OCI-LY7 (cell line): ENCODE data around the gene PIEZO1. TPM values are rescaled to one million over a fixed set of nuclear protein-coding genes. Genes with fewer than 3 reads are reported as not detected.

Source experiments
- BruUV-seq: library from RNA; stranded (reverse); fragments of 400-500 nt; replicated peaks from 2 replicates; lab custom pipeline; 2021; lab: Mats Ljungman, UMichigan
- CTCF ChIA-PET: fragments of 300-600 bp; sonication (Branson Sonifier 250); formaldehyde crosslinking; loops from one replicate; lab custom pipeline; 2022; ENCODE audit warnings: antibody characterized with exemption; ENCODE audit not compliant: unreplicated experiment; lab: Charles Lee
- POLR2A ChIA-PET: fragments of 300-600 bp; sonication (Branson Sonifier 250); formaldehyde crosslinking; loops from one replicate; lab custom pipeline; 2022; ENCODE audit warnings: antibody characterized with exemption; lab: Charles Lee
- DNase-seq: peaks from one replicate; pipeline ENCODE4 v3.0.0-alpha.2; 2015; ENCODE audit warnings: low spot score
- H2AFZ ChIP-seq: fragments of 200-600 bp; sonication (generic), shearing (Covaris generic); 2 replicates; pipeline ENCODE4 v1.6.1; 2014; ENCODE audit warnings: mild to moderate bottlenecking, antibody characterized with exemption, low read length, moderate library complexity
- H3K27ac ChIP-seq: fragments of 200-600 bp; sonication (generic); 2 replicates; pipeline ENCODE4 v1.5.1; 2014; ENCODE audit warnings: mixed run types, low read depth, mild to moderate bottlenecking, moderate library complexity, low read length, inconsistent platforms; ENCODE audit not compliant: poor library complexity, severe bottlenecking
- H3K36me3 ChIP-seq: fragments of 200-600 bp; sonication (generic); 2 replicates; pipeline ENCODE4 v1.6.1; 2014; ENCODE audit warnings: mild to moderate bottlenecking, antibody characterized with exemption, low read length, moderate library complexity, mixed read lengths; ENCODE audit not compliant: insufficient read depth
- H3K4me1 ChIP-seq: fragments of 200-600 bp; sonication (generic); 2 replicates; pipeline ENCODE4 v1.5.1; 2014; ENCODE audit warnings: mild to moderate bottlenecking, low read length; ENCODE audit not compliant: insufficient read depth, poor library complexity, severe bottlenecking
- H3K4me2 ChIP-seq: fragments of 200-600 bp; sonication (generic); 2 replicates; pipeline ENCODE4 v1.6.1; 2014; ENCODE audit warnings: mild to moderate bottlenecking, low read length
- H3K4me3 ChIP-seq: fragments of 200-600 bp; sonication (generic); 2 replicates; pipeline ENCODE4 v1.5.1; 2014; ENCODE audit warnings: mild to moderate bottlenecking, low read depth, low read length; ENCODE audit not compliant: poor library complexity, severe bottlenecking
- H3K79me2 ChIP-seq: fragments of 200-600 bp; sonication (generic); 2 replicates; pipeline ENCODE4 v1.6.1; 2016; ENCODE audit warnings: low read depth, mild to moderate bottlenecking, low read length, moderate library complexity, mixed read lengths; ENCODE audit not compliant: insufficient read depth
- H3K9me2 ChIP-seq: fragments of 200-600 bp; sonication (generic); 2 replicates; pipeline ENCODE4 v1.6.1; 2016; ENCODE audit warnings: mild to moderate bottlenecking, low read length, mixed read lengths; ENCODE audit not compliant: insufficient read depth
- H3K9me3 ChIP-seq: fragments of 200-600 bp; sonication (generic); 2 replicates; pipeline ENCODE4 v1.6.1; 2014; ENCODE audit warnings: mild to moderate bottlenecking, mixed run types, low read length, mixed read lengths
- H4K20me1 ChIP-seq: fragments of 200-600 bp; sonication (generic); 2 replicates; pipeline ENCODE4 v1.6.1; 2014; ENCODE audit warnings: mild to moderate bottlenecking, antibody characterized with exemption, low read length, moderate library complexity, mixed read lengths; ENCODE audit not compliant: insufficient read depth
- EZH2phosphoT487 ChIP-seq: fragments of 200-600 bp; sonication (generic); IDR thresholded peaks from 2 replicates; pipeline ENCODE4 v1.6.1; 2018; ENCODE audit warnings: low read depth, borderline replicate concordance, mild to moderate bottlenecking, mixed run types, antibody characterized with exemption, low read length, moderate library complexity, mixed read lengths
- intact Hi-C: fragments of 100-400 bp; cut with micrococcal nuclease; formaldehyde crosslinking; loops from one replicate; pipeline ENCODE4 v1.10.0; 2022; ENCODE audit not compliant: unreplicated experiment
- total RNA-seq, 2 experiments: library from RNA; depleted of rRNA in 1 of 2; stranded (reverse); fragments of >200 nt in 1 of 2; shearing (Covaris generic) in 1 of 2; gene quantifications; 2 replicates each; pipeline ENCODE4 v1.2.3, GENCODE V29; 2014 to 2022
- TF ChIP-seq, protein P1 (sequence below): fragments of 200-600 bp; sonication (generic); conservative IDR thresholded peaks from 2 replicates; pipeline ENCODE4 v1.5.1; 2014; ENCODE audit warnings: mild to moderate bottlenecking, antibody characterized with exemption, low read length, moderate library complexity, mixed read lengths

The PIEZO1 gene
- total RNA-seq, 2 experiments from 2014 or later = 144 to 154 TPM

DNA sequence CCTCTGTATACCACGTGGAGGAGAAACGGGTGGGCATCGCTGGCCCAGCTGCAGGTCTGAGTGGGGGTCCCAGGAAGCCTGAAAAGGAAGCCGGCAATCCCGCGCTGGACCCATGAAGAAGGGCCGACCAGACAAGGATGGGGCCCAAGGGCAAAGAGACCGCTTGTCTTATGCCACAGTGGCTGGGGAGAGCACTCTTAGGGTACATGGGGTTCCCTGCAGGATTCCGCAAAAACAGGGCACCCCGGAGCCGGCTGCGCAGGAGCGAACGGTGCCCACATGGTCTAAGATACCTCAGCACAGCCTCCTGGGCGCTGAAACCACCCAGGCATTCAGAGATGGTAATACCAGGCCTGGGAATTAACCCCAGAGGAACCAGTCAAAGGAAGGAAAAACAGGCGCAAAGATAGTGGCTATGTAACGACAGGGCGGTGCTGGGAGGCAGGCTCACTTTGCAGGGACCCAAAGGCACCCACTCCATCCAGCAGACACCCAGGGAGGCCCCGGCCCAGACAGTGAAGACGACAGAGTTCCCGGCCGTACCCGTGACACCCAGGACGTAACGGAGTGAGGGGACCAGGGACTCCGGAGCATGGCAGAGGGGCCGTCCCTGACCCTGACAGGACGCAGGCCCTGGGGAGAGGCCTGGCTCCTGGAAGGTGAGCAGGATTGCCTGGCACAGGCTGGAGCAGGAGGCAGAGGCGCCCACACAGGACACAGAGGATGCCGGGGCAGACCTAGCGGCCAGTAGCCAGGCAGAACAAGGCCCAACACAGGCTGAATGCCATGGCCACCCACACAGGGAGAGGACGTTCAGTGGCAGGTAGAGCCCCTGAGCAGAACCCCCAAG lies 10.3 kb downstream of the PIEZO1 start:
- H3K4me3 ChIP-seq = no peak overlapping the region
- no peak overlapping the region for H2AFZ ChIP-seq
- POLR2A ChIA-PET = no interaction called here
- H3K27ac ChIP-seq = no peak overlapping the region
- H3K4me2 ChIP-seq = no peak overlapping the region
- H3K36me3 ChIP-seq = no peaks in the 10 kb centered on the region
- H3K79me2 ChIP-seq = no peaks in the 10 kb centered on the region
- BruUV-seq = no TSS peak
- no peaks in the 10 kb centered on the region for H3K9me2 ChIP-seq
- no peak for DNase-seq
- no peaks in the 10 kb centered on the region for H4K20me1 ChIP-seq
- H3K4me1 ChIP-seq = peaks cover 9% of the 10 kb centered on the region
- intact Hi-C loops = no loop called here
- CTCF ChIA-PET = no interaction called here
- no peaks in the 10 kb centered on the region for H3K9me3 ChIP-seq
- TF ChIP-seq, protein P1, sequence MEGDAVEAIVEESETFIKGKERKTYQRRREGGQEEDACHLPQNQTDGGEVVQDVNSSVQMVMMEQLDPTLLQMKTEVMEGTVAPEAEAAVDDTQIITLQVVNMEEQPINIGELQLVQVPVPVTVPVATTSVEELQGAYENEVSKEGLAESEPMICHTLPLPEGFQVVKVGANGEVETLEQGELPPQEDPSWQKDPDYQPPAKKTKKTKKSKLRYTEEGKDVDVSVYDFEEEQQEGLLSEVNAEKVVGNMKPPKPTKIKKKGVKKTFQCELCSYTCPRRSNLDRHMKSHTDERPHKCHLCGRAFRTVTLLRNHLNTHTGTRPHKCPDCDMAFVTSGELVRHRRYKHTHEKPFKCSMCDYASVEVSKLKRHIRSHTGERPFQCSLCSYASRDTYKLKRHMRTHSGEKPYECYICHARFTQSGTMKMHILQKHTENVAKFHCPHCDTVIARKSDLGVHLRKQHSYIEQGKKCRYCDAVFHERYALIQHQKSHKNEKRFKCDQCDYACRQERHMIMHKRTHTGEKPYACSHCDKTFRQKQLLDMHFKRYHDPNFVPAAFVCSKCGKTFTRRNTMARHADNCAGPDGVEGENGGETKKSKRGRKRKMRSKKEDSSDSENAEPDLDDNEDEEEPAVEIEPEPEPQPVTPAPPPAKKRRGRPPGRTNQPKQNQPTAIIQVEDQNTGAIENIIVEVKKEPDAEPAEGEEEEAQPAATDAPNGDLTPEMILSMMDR = no peak
- TF ChIP-seq EZH2phosphoT487 = no peak

- ChIA-PET CTCF (no interaction called here), POLR2A (no interaction called here)
- Histone ChIP-seq H3K36me3 (peaks cover 6% of the 10 kb centered on the region; the same call in 1 of the 2 replicates), H2AFZ (no peak overlapping the region), H3K4me2 (no peak overlapping the region), H3K79me2 (no peaks in the 10 kb centered on the region), H3K4me3 (no peak overlapping the region), H3K27ac (no peak overlapping the region), H3K4me1 (peaks cover 14% of the 10 kb centered on the region), H3K9me2 (no peaks in the 10 kb centered on the region), H4K20me1 (0 out of 2 replicates have a peak, but pooled peaks cover 3% of the 10 kb centered on the region), H3K9me3 (no peaks in the 10 kb centered on the region)
- no peak for DNase-seq
- BruUV-seq = no TSS peak
- TF ChIP-seq, protein P1 = no peak
- no peak for TF ChIP-seq EZH2phosphoT487
- intact Hi-C loops = no loop called here
Measured at GRCh38 chr16:88773812-88774291, 11.2 kb downstream of the PIEZO1 start.
